SK-N-SH treated with all-trans-retinoic acid at 6 μM for 48 hours (cell line): ENCODE results near the gene NQO1.

Source experiments
- GLIS3 ChIP-seq: fragments of 250-450 bp; sonication (Bioruptor Pico); IDR thresholded peaks from 2 replicates; pipeline ENCODE4 v1.5.0; 2020; ENCODE audit warnings: mild to moderate bottlenecking, moderate library complexity
- OSR1 ChIP-seq: fragments of 250-450 bp; sonication (Bioruptor Pico); IDR thresholded peaks from 2 replicates; pipeline ENCODE4 v1.8.0; 2022; ENCODE audit warnings: moderate library complexity, mild to moderate bottlenecking, inconsistent platforms
- SNAI2 ChIP-seq: fragments of 250-450 bp; sonication (Bioruptor Pico); IDR thresholded peaks from 2 replicates; pipeline ENCODE4 v1.5.0; 2020; ENCODE audit warnings: mild to moderate bottlenecking, moderate library complexity
- TOX ChIP-seq: fragments of 250-450 bp; sonication (Bioruptor Pico); IDR thresholded peaks from 2 replicates; pipeline ENCODE4 v1.8.0; 2021; ENCODE audit warnings: mild to moderate bottlenecking, moderate library complexity, borderline replicate concordance
- ZFP3 ChIP-seq: fragments of 250-450 bp; sonication (Bioruptor Pico); IDR thresholded peaks from 2 replicates; pipeline ENCODE4 v1.5.0; 2020; ENCODE audit warnings: mild to moderate bottlenecking, moderate library complexity
- ZFP30 ChIP-seq: fragments of 450-650 bp; formaldehyde crosslinking; IDR thresholded peaks from 2 replicates; pipeline ENCODE4 v1.5.0; 2022; ENCODE audit warnings: mild to moderate bottlenecking, moderate library complexity
- ZNF565 ChIP-seq: fragments of 450-650 bp; formaldehyde crosslinking; conservative IDR thresholded peaks from 2 replicates; pipeline ENCODE4 v1.5.0; 2020; ENCODE audit warnings: low read depth, mild to moderate bottlenecking, moderate library complexity
- TF ChIP-seq, protein P1 (sequence below): fragments of 250-450 bp; sonication (Bioruptor Pico); IDR thresholded peaks from 2 replicates; pipeline ENCODE4 v1.5.1; 2020; ENCODE audit warnings: low read depth, mild to moderate bottlenecking, moderate library complexity

DNA sequence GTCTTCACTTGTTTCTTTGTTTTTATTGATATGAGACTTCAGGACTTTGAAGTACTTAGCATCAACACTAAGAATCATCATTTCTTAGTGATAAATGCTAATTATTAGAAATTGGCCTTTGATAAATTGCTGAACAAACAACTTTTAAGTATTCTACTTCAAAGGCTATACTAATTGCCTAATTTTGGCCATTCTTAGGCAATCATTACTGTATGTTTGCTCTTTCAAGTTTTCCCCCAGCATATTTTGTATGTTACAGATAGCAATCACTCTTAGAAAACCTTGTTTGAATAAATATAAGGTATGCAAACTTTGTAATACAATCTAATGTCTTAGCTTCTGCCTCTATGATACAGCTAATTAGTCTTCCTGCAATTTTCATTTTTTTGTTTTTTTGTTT lies 46.0 kb downstream of the NQO1 start:
- TF ChIP-seq SNAI2 (CRISPR knock-in tag) (no peak), ZNF565 (CRISPR knock-in tag) (no peak), TOX (no peak), OSR1 (CRISPR knock-in tag) (no peak), ZFP3 (CRISPR knock-in tag) (no peak), GLIS3 (no peak), ZFP30 (CRISPR knock-in tag) (no peak)
- TF ChIP-seq, protein P1, sequence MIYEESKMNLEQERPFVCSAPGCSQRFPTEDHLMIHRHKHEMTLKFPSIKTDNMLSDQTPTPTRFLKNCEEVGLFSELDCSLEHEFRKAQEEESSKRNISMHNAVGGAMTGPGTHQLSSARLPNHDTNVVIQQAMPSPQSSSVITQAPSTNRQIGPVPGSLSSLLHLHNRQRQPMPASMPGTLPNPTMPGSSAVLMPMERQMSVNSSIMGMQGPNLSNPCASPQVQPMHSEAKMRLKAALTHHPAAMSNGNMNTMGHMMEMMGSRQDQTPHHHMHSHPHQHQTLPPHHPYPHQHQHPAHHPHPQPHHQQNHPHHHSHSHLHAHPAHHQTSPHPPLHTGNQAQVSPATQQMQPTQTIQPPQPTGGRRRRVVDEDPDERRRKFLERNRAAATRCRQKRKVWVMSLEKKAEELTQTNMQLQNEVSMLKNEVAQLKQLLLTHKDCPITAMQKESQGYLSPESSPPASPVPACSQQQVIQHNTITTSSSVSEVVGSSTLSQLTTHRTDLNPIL (CRISPR knock-in tag): no peak
